ENCODE data around the gene FAM83C. TPM values are rescaled to one million over a fixed set of nuclear protein-coding genes. Genes with fewer than 3 reads are reported as not detected.

Gene FAM83C
- total RNA-seq, 1 experiment from 2014 or later: not detected

DNA sequence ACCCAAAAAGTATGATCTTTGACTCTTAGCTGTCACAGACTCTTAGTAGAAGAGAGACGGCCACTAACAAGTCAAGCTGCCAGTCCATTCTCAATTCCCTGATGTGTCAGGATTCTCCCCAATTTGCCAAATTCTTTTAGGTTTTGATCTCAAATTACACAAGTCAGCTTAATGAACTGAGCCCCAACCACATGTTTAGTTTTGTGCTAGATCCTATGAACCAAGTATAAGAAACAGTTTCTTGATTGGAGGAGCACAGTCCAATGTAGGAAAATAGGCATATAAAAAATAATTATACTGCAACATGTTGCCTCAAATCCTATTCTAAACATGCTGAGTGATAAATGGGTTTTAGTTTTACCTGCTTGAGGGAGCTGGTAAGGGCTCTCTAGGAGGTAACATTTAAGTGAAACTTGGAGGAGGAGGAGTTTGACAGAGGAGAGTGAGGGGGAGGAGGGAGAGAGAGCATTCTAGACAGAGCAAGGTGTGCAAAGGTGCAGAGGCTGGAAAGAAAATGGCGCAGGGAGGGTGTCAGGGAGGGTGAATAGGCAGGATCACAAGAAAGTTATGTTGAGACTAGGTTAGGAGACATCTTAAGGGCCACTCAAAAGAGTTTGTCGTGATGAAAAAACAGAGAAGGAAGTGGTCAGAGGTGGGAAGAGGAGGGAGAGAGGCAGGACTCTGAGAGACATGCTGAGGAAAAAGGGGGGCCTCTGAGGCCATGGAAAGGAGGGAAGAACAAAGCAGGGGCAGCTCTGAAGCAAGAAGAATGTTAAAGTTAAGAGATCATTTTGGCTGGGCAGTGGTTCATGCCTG is 22.8 kb upstream of the FAM83C start:
- Histone ChIP-seq H3K36me3 (ENCODE audit: insufficient read depth, low read length, poor library complexity, severe bottlenecking) (no peaks in the 10 kb centered on the region), H3K4me1 (ENCODE audit: insufficient read depth, low read length, poor library complexity, severe bottlenecking) (peaks cover 18% of the 10 kb centered on the region), H3K9me3 (ENCODE audit: low read depth, low read length, poor library complexity, severe bottlenecking) (no peaks in the 10 kb centered on the region), H3K27ac (ENCODE audit: low read depth, low read length, poor library complexity, severe bottlenecking) (no peak overlapping the region), H3K27me3 (replicated peaks; ENCODE audit: insufficient read depth, low read depth, low read length, poor library complexity) (no peaks in the 10 kb centered on the region), H3K4me3 (ENCODE audit: low read depth, low read length, poor library complexity, severe bottlenecking) (no peak overlapping the region)
- POLR2A ChIA-PET (ENCODE audit: low non-redundant PET): no interaction called here
- CTCF ChIA-PET: no interaction called here
- TF ChIP-seq EZH2 (IDR thresholded peaks at IDR 0.05; ENCODE audit: borderline replicate concordance, low read depth, low read length, poor library complexity, severe bottlenecking): no peak
- TF ChIP-seq, protein P1, sequence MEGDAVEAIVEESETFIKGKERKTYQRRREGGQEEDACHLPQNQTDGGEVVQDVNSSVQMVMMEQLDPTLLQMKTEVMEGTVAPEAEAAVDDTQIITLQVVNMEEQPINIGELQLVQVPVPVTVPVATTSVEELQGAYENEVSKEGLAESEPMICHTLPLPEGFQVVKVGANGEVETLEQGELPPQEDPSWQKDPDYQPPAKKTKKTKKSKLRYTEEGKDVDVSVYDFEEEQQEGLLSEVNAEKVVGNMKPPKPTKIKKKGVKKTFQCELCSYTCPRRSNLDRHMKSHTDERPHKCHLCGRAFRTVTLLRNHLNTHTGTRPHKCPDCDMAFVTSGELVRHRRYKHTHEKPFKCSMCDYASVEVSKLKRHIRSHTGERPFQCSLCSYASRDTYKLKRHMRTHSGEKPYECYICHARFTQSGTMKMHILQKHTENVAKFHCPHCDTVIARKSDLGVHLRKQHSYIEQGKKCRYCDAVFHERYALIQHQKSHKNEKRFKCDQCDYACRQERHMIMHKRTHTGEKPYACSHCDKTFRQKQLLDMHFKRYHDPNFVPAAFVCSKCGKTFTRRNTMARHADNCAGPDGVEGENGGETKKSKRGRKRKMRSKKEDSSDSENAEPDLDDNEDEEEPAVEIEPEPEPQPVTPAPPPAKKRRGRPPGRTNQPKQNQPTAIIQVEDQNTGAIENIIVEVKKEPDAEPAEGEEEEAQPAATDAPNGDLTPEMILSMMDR (conservative IDR thresholded peaks at IDR 0.05; ENCODE audit: low read depth, low read length): no peak
- no peak for DNase-seq (ENCODE audit: low spot score)
- intact Hi-C loops (cut with micrococcal nuclease; ENCODE audit: unreplicated experiment): no loop called here
- BruUV-seq (replicated peaks): no TSS peak

- no peak overlapping the region for H3K27ac ChIP-seq (ENCODE audit: low read depth, low read length, poor library complexity, severe bottlenecking)
- H3K4me1 ChIP-seq (ENCODE audit: insufficient read depth, low read length, poor library complexity, severe bottlenecking): peaks cover 11% of the 10 kb centered on the region
- H3K27me3 ChIP-seq (replicated peaks; ENCODE audit: insufficient read depth, low read depth, low read length, poor library complexity): no peaks in the 10 kb centered on the region
- no peaks in the 10 kb centered on the region for H3K36me3 ChIP-seq (ENCODE audit: insufficient read depth, low read length, poor library complexity, severe bottlenecking)
- ChIA-PET POLR2A (ENCODE audit: low non-redundant PET) (no interaction called here), CTCF (interaction anchor here (1.0 to 1.3 kb wide), 2 partner anchors 9 to 17 kb away, joined by 3 to 5 read pairs; no protein-coding TSS in a partner anchor)
- H3K9me3 ChIP-seq (ENCODE audit: low read depth, low read length, poor library complexity, severe bottlenecking): no peaks in the 10 kb centered on the region
- H3K4me3 ChIP-seq (ENCODE audit: low read depth, low read length, poor library complexity, severe bottlenecking): no peak overlapping the region
- intact Hi-C loops (cut with micrococcal nuclease; ENCODE audit: unreplicated experiment): no loop called here
- TF ChIP-seq EZH2 (IDR thresholded peaks at IDR 0.05; ENCODE audit: borderline replicate concordance, low read depth, low read length, poor library complexity, severe bottlenecking): no peak
- TF ChIP-seq, protein P1 (conservative IDR thresholded peaks at IDR 0.05; ENCODE audit: low read depth, low read length): no peak
- BruUV-seq (replicated peaks): no TSS peak
- DNase-seq (ENCODE audit: low spot score): peak; percentile 62
Measured at GRCh38 chr20:35312318-35312717, 20.1 kb upstream of the FAM83C start.

DNA sequence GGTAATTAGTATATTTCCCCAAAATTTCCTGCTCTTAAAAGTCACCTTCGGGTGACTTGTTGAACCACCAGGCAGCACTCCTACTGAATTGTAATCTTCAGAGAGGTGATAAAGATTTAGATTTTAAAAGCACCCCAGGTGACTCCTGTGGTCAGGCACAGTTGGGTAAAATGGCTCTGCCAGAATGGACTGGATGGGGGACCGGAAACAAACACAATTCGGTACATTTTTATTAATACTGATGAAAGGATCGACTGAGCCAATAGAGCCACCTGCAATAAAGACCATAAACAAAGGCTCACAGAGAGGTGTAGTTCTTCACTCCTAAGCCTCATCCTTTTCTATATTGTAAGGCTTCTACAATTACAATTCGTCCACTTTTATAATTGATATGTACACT is 19.6 kb upstream of the FAM83C start:
- TF ChIP-seq, protein P1 (conservative IDR thresholded peaks at IDR 0.05; ENCODE audit: low read depth, low read length): no peak
- TF ChIP-seq EZH2 (IDR thresholded peaks at IDR 0.05; ENCODE audit: borderline replicate concordance, low read depth, low read length, poor library complexity, severe bottlenecking): no peak
- H3K27me3 ChIP-seq (replicated peaks; ENCODE audit: insufficient read depth, low read depth, low read length, poor library complexity): no peaks in the 10 kb centered on the region
- ChIA-PET CTCF (interaction anchor here (1.0 to 1.3 kb wide), 2 partner anchors 8 to 18 kb away, joined by 3 to 5 read pairs; no protein-coding TSS in a partner anchor), POLR2A (ENCODE audit: low non-redundant PET) (no interaction called here)
- no TSS peak for BruUV-seq (replicated peaks)
- no peak for DNase-seq (ENCODE audit: low spot score)
- H3K9me3 ChIP-seq (ENCODE audit: low read depth, low read length, poor library complexity, severe bottlenecking): no peaks in the 10 kb centered on the region
- intact Hi-C loops (cut with micrococcal nuclease; ENCODE audit: unreplicated experiment): no loop called here
- no peaks in the 10 kb centered on the region for H3K36me3 ChIP-seq (ENCODE audit: insufficient read depth, low read length, poor library complexity, severe bottlenecking)
- H3K4me1 ChIP-seq (ENCODE audit: insufficient read depth, low read length, poor library complexity, severe bottlenecking): peaks cover 11% of the 10 kb centered on the region
- H3K27ac ChIP-seq (ENCODE audit: low read depth, low read length, poor library complexity, severe bottlenecking): no peak overlapping the region
- no peak overlapping the region for H3K4me3 ChIP-seq (ENCODE audit: low read depth, low read length, poor library complexity, severe bottlenecking)

Measured in A673 (cell line).